Mucosa of descending colon (tissue), 3 donors: ENCODE results near the gene C9orf85. TPM values are rescaled to one million over a fixed set of nuclear protein-coding genes. Genes with fewer than 3 reads are reported as not detected.

Experiments used
- ATAC-seq: fragments of 200-7000 bp; cut with Tn5 transposase; one replicate; pipeline ENCODE4 v1.9.1; 2020; ENCODE audit warnings: mild to moderate bottlenecking, moderate library complexity
- DNase-seq, 3 donors: peaks; one replicate each; pipeline ENCODE4 v3.0.0-alpha.2; 2020
- H3K36me3 ChIP-seq: fragments of 200-600 bp; one replicate; pipeline ENCODE4 v1.8.0; 2021; ENCODE audit warnings: low read depth, mild to moderate bottlenecking
- H3K4me1 ChIP-seq: fragments of 200-600 bp; one replicate; pipeline ENCODE4 v1.8.0; 2021; ENCODE audit warnings: low read depth, mild to moderate bottlenecking
- H3K4me3 ChIP-seq: fragments of 200-600 bp; one replicate; pipeline ENCODE4 v1.8.0; 2021; ENCODE audit warnings: mild to moderate bottlenecking
- H3K9me3 ChIP-seq: fragments of 200-600 bp; one replicate; pipeline ENCODE4 v1.8.0; 2021; ENCODE audit warnings: mild to moderate bottlenecking
- intact Hi-C, 2 donors: fragments of 100-400 bp; cut with DNase I in 1 of 2; cut with micrococcal nuclease in 1 of 2; formaldehyde crosslinking; loops; one replicate each; pipeline versions ENCODE4 v1.11.0 to v1.11.1; 2022; cut with DNase I, micrococcal nuclease
- total RNA-seq, 3 donors: library from RNA; stranded (reverse); fragmentation: NEBNext Ultra II Directional in 2 of 3; extraction: Animal tissue kit (Norgen Biotek cat#: 25700) in 2 of 3; gene quantifications; one replicate each; pipeline versions ENCODE4 v1.2.1 to v1.2.4, GENCODE V29; 2021 to 2023
- TF ChIP-seq, protein P1 (sequence below): fragments of 200-600 bp; IDR thresholded peaks from one replicate; pipeline ENCODE4 v1.8.0; 2022; ENCODE audit warnings: antibody characterized with exemption, mild to moderate bottlenecking
- donor health status: DM: no; HTN: no; CAD: no; lungs with moderate emphysema.
- donor health status: DM: no; HTN: no; CAD: no.
- donor health status: DM: no; HTN: yes; CAD: no.

The C9orf85 gene
- total RNA-seq, 3 donors from 2014 or later: 12.6 to 17.0 (median 12.8) TPM

DNA sequence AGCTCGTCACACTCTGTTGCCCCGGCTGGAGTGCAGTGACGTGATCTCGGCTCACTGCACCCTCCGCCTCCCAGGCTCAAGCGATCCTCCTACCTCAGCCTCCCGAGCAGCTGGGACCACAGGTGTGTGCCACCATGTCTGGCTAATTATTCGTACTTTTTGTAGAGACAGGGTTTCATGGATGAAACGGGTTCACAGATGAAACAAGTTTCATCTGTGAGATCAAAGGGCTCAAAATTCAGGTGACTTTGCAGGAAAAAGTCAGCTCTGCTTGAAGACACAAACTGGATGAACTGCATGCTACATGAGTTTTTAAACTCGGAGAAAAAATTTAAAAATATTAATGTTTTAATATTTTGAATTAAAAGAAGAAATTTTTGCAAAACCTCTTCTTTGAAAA, 24.9 kb upstream of the C9orf85 start:
- no peaks in the 10 kb centered on the region for H3K4me1 ChIP-seq
- ATAC-seq: no peak
- DNase-seq: no peak
- H3K4me3 ChIP-seq: no peak overlapping the region
- peaks cover 17% of the 10 kb centered on the region for H3K9me3 ChIP-seq
- no peaks in the 10 kb centered on the region for H3K36me3 ChIP-seq
- intact Hi-C loops: no loop called here
- TF ChIP-seq, protein P1, sequence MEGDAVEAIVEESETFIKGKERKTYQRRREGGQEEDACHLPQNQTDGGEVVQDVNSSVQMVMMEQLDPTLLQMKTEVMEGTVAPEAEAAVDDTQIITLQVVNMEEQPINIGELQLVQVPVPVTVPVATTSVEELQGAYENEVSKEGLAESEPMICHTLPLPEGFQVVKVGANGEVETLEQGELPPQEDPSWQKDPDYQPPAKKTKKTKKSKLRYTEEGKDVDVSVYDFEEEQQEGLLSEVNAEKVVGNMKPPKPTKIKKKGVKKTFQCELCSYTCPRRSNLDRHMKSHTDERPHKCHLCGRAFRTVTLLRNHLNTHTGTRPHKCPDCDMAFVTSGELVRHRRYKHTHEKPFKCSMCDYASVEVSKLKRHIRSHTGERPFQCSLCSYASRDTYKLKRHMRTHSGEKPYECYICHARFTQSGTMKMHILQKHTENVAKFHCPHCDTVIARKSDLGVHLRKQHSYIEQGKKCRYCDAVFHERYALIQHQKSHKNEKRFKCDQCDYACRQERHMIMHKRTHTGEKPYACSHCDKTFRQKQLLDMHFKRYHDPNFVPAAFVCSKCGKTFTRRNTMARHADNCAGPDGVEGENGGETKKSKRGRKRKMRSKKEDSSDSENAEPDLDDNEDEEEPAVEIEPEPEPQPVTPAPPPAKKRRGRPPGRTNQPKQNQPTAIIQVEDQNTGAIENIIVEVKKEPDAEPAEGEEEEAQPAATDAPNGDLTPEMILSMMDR: no peak

DNA sequence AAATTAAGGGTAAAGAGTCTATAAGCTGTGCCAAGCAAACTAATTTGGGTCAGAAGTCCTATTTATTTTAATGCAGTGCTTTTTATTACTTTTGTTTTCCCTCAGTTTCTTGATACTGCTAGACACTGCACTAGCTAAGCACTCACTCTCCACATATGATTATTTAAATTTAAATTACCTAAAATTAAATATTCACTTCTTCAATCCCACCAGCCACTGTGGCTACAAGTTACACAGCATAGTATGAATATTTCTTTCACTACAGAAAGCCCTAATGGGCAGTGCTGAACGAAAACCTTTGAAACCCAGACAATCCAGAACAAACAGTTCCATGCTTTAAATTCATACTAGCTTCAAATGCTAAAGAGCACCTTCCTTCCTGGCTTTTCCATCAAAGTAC, 24.1 kb upstream of the C9orf85 start:
- intact Hi-C loops: no loop called here
- ATAC-seq (no peak), DNase-seq (no peak)
- no peaks in the 10 kb centered on the region for H3K36me3 ChIP-seq
- TF ChIP-seq, protein P1: no peak
- H3K4me1 ChIP-seq: no peaks in the 10 kb centered on the region
- peaks cover 17% of the 10 kb centered on the region for H3K9me3 ChIP-seq
- H3K4me3 ChIP-seq: no peak overlapping the region

DNA sequence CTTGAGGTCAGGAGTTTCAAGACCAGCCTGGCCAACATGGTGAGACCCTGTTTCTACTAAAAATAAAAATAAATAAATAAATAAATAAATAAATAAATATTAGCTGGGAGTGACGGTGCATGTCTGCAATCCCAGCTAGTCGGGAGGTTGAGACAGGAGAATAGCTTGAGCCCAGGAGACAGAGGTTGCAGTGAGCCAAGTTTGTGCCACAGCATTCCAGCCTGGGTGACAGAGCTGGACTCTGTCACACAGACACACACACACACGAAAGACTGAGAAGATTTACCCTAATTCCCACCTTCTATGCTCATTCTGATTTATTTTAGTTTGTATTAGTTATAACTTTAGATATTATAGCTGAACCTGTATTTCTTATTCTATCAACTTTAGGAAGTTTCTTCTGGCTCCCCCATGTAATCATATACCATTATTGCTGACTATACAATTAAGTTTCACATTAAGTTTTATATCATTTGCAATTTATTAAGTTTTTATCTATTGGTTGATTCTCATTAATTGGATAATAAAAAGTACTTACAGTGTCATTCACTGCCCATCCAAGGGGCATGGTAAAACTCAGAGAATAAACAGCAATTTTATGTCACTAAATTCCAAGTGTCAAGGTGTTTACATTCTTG, 21.3 kb upstream of the C9orf85 start:
- ATAC-seq (no peak), DNase-seq (no peak)
- H3K4me3 ChIP-seq: no peak overlapping the region
- no peaks in the 10 kb centered on the region for H3K9me3 ChIP-seq
- H3K36me3 ChIP-seq: no peaks in the 10 kb centered on the region
- intact Hi-C loops: no loop called here
- peaks cover 2% of the 10 kb centered on the region for H3K4me1 ChIP-seq
- TF ChIP-seq, protein P1: no peak

DNA sequence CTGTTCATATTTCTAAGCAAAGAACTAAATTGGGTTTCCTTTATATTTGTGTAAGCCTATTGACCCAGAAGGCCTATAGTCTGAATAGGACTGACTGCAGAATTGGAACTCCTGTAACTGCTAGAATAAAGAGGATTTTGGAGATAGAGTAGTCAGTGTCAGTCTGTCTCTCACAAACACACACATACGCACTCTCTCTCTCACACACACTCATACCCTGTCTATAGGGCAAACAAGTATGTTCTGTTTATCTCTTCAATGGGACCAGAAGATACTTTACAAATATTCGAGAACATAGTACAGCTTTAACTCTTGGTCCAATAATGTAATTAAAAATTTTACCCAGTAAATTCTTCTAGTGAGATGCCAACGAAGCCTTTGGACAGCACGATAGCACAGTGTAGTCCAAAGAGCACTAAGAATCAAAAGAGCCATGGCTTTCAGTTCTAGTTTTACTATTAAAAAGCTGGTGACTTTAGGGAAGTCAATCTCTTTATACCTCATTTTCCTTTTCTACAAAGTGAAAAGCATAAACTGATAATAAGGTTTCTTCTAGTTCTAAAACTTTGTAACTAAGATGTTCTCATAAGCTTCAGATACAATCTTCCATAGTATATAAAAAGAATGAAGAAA, 19.8 kb upstream of the C9orf85 start:
- Histone ChIP-seq H3K4me3 (no peak overlapping the region), H3K4me1 (peaks cover 2% of the 10 kb centered on the region), H3K36me3 (no peaks in the 10 kb centered on the region), H3K9me3 (no peaks in the 10 kb centered on the region)
- ATAC-seq (no peak), DNase-seq (no peak)
- TF ChIP-seq, protein P1: no peak
- intact Hi-C loops: no loop called here

DNA sequence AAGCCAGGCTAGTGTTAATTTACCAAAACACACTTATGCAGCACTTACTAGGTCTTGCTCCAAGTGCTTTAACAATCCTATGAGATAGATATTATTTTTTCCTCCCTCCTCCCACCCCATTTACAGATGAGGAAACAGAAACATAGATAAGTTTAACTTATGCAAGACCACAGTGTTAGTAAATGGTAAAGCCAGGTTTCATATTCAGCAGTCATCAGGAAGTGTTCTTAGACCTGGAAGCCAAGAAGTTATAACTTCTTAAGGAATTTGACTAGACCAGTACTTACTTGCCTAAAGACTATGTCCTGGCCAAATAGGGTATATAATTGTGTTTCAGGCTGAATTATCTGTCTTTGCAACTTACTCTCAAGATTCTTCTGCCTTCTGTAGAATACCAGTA, 16.3 kb upstream of the C9orf85 start:
- no peak overlapping the region for H3K4me3 ChIP-seq
- intact Hi-C loops: no loop called here
- ATAC-seq (peak; percentile 74), DNase-seq (no peak)
- no peaks in the 10 kb centered on the region for H3K36me3 ChIP-seq
- H3K9me3 ChIP-seq: no peaks in the 10 kb centered on the region
- peaks cover 11% of the 10 kb centered on the region for H3K4me1 ChIP-seq
- TF ChIP-seq, protein P1: no peak
